GM11168 (cell line): ENCODE measurements around the gene UBE2G2.

ENCODE experiments used
- in situ Hi-C: fragments of 300-500 bp; cut with MboI; formaldehyde crosslinking; loops from one replicate; pipeline ENCODE4 v1.12.0; 2022; ENCODE audit warnings: low sequenced_read_pairs; ENCODE audit not compliant: unreplicated experiment

UBE2G2 gene

DNA sequence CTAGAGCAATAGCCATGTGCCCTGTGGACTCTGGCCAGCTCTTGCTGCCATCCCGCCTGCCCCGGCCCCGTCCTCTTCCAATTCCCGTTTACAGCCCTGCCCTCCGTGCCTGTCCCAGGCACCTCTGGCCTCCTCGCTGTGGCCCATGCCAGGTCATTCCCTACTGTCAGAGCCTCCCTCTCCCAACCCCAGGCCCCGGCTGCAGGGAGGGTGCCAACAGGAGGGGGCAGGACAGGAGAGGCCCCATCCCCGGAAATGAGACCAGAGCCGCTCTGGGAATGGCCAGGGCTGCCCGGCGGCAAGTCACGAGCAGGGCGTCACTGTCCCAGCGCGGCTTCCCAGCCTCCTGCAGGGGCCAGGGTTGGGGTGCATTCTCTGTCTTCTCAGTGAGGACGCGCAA is 66.8 kb downstream of the UBE2G2 start:
- in situ Hi-C loops = no loop called here

DNA sequence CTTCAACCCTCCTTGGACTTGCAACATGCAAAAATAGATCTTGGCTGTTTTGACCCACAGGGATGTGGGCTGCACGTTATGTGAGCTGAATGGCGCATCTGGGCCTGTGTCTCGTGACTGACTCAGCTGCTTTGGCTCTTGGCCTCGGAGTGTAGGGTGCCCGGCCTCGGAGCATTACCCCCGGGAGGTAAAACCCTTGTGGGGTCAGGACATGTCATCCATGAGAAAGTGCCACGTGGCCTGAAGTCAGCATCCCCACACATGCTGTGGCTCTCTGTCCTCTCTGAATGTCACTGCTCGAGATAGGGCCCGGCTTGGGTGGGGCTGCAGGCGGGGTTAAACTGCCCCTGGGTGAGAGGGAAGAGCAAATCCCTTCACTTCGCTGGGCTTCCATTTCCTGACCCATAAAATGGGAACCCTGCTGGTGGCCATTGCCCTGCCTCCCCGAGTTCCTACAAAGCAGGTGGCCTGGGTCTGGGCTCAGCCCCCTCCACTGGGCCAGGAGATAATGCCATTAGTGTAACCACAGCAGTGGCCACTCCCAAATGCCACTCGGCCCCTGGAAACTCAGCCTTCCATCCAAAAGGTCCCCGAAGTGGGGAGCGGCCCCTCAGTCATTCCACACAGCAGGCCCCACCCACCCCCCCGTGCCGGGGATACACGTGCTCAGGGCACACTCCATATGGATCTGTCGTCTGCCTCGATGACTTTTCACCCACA is 67.4 kb downstream of the UBE2G2 start:
- in situ Hi-C loops = no loop called here

DNA sequence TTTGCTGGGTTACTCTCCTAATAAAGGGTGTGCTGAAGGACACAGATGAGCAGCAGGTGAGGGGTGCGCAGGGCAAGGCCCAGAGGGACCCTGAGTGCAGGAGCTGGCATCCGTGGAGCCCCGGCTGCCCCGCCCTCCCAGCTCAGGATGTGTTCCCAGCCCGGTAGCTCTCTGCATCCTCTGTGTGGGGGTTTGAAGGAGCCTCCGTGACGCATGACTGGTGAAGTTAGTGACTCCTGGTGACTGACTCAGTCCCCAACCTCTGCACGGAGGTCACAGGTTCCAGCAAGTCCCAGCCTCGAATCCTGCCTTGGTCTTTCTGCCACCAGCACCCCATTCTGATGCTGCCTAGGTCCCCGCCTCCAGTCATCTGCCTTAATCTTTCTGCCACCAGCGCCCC is 68.7 kb downstream of the UBE2G2 start:
- in situ Hi-C loops = no loop called here

DNA sequence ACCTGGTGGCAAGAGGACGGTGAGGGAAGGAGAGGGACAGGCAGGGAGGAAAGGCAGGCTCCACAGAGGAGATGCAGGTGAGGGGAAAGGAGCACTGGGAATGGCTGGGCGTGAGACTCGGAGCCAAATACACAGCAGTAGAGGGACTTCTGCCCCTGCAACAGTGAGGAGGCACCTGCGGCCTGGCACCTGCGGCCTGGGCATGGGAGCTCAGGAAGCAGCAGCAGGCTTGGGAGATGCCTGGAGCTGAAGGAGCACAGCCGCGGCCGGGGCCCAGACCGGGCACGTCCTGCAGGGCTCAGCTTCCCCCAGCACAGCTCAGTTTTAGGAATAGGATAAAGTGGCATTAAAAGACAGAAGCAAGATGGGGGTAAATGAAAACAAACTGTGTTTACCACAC is 69.4 kb downstream of the UBE2G2 start:
- in situ Hi-C loops = no loop called here

DNA sequence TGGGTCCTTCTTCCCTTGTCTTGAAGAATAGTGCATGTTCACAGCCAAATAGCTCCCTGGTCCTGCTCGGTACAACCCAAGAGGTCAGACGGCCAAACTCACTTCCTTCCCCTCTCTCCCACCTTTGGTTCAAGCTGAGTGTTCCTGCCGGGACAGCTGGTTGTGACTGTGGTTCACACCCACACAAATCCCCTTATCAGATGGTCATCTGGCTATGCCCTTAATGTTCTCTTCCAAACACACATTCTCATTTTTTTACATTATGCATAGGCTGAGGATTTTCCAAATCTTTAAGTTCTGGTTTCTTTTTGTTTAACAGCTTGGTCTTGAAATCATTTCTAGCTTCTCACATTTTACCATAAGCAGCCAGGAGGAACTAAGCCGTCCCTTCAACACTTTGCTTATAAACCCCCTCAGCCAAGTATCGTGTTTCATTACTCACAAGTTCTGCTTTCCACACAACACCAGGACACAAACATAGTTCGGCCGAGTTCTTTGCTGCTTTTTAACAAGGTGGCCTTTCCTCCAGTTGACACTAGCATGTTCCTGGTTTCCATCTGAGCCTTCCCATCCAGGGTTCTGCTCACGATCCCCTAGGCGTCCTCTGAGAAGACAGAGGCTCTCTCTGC is 70.6 kb downstream of the UBE2G2 start:
- in situ Hi-C loops = no loop called here

DNA sequence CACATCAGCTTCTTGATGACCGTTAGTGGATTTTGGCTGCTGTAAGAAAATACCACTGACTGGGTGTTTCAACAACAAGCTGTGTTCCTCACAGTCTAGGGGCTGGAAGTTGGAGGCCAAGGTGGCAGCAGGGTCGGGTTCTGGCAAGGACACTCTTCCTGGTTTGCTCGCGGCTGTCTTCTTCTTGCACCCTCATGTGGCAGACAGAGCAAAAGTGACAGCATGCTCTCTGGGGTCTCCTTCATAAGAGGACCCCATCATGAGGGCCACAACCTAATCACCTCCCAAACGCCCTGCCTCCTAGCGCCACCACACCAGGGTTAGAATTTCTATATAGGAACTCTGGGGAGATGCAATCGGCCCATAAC is 71.6 kb downstream of the UBE2G2 start:
- in situ Hi-C loops = no loop called here

DNA sequence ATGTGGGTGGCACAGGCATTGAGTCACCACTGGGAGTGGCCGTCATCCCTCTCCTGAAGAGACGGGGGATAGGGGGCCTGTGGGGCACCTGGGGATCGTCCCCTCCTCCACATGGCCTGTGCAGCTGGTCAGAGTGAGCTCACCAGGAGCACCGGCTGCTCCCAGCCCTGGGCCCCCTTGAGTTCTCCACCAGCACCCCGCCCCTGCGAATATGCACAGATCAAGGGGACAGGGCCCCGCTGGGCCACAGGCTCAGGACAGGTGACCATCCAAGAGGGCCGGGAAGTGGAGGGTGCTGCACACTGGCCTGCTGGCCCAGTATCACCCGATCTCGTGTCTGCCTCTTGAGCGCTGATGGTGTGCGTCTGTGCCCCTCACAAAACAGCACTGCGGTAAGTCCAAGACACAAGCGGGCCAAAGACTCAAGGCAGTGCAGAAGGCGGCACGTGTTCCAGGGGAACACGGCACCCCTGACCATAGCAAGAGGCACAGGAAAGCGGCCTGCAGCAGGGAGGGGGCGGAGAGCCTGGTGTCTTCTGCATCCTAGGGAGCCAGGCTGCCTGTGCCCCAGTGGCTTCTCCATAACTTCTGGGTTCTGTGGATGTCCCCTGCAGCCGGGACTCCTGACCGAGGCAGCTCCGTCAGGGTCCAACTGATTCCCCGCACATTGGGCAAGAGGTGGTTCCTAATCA is 72.1 kb downstream of the UBE2G2 start:
- in situ Hi-C loops = no loop called here

DNA sequence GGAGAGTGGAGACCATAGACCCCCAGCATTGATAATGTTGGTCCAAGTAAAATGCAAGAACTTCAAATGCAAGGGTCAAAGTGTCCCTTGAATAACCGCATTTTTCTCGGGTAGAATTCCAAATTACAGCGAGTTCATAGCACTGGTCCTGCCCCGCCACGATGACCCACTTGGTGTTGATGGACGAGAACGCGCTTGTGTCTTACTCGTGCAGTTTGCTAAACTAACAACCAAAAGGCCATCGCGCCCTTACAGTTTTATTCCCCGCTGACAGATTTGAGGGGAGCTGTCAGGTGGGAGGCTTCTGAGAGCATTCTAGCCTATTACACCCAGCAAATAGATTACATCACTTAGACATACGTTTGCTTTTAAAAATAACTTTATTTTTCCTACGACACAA is 72.9 kb downstream of the UBE2G2 start:
- in situ Hi-C loops = no loop called here

DNA sequence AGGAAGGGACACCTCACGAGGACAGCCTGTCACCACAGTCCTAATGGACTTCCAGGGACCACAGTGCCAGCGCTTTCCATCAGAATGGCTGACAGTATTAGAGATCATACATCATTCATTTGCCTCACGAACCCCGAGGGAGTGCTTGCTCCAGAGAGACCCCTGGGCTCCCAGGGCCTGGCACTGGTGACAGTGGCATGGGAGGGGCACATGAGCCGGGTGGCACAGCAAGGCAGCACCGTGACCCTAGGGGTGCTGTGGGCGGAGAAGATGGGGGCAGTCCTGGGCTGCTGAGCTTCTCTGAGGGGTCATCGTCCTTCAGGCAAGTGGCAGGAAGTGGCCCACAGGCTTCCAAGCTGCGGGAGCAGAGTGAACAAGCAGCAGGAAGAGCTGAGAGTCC is 73.9 kb downstream of the UBE2G2 start:
- in situ Hi-C loops = no loop called here

DNA sequence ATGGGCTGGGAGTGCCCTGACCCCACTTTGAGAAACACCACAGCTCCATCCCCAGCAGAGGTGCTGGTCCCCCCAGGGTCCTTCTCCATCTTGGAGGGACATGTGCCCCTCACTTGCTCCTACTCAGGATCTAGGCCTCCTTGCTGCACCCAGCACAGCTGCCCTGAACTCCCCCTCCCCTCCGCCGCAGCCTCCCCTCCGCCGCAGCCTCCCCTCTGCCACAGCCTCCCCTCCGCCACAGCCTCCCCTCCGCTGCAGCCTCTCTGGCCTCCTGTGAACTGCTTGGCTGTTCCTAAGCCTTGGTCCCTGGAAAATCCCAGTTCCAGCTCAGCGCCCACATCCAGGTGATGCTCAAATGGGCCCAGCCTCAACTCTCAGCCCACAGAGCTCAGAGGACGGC is 74.3 kb downstream of the UBE2G2 start:
- in situ Hi-C loops = no loop called here

DNA sequence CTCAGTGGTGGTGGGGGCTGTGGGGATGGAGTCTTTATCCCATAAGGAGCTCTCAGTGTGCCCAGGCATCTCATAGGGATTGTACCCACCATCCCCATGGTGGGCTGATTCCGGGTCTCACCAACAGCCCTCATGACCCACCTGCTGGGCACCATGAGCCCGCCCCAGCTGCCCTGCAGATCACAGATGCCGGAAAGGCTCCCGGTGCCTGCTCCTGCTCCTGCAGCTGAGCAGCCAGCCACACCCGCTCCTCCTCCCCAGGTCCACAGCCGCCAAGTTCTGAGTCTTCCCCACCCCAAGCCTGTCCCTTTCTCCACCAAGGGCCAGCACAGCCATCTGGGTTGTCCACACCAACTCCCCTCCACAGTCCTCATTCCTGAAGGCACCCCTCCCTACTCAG is 74.8 kb downstream of the UBE2G2 start:
- in situ Hi-C loops = no loop called here

DNA sequence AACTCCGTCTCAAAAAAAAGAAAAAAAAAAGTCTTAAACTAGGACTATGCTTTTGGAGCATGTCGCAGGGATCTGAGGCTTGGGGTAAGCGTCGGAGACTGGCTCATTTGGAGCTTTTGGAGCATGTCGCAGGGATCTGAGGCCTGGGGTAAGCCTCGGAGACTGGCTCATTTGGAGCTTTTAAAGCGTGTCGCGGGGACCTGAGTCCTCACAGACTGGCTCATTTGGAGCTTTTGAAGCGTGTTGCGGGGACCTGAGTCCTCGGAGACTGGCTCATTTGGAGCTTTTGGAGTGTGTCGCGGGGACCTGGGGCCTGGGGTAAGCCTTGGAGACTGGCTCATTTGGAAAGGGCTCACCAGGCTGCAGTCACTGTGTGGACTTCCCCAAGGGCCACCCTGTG is 76.7 kb downstream of the UBE2G2 start:
- in situ Hi-C loops = no loop called here

DNA sequence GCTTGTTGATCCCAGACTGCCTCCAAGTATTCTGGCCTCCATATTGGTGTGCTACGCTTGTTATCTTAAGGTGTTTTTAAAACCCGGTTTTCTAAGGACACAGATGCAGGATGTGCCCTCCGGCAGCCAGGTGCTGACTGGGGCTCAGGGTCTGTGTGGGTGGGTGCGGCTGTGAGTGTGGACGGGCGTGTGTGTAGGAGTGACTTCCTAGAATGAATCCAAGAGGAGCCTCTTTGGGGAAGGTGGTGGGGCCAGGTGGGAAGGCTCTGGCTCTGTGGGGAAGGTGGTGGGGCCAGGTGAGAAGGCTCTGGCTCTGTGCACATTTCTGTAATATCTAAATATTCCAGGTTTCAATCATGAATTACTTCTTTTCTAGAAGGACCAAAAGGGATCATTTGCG is 77.4 kb downstream of the UBE2G2 start:
- in situ Hi-C loops = no loop called here

DNA sequence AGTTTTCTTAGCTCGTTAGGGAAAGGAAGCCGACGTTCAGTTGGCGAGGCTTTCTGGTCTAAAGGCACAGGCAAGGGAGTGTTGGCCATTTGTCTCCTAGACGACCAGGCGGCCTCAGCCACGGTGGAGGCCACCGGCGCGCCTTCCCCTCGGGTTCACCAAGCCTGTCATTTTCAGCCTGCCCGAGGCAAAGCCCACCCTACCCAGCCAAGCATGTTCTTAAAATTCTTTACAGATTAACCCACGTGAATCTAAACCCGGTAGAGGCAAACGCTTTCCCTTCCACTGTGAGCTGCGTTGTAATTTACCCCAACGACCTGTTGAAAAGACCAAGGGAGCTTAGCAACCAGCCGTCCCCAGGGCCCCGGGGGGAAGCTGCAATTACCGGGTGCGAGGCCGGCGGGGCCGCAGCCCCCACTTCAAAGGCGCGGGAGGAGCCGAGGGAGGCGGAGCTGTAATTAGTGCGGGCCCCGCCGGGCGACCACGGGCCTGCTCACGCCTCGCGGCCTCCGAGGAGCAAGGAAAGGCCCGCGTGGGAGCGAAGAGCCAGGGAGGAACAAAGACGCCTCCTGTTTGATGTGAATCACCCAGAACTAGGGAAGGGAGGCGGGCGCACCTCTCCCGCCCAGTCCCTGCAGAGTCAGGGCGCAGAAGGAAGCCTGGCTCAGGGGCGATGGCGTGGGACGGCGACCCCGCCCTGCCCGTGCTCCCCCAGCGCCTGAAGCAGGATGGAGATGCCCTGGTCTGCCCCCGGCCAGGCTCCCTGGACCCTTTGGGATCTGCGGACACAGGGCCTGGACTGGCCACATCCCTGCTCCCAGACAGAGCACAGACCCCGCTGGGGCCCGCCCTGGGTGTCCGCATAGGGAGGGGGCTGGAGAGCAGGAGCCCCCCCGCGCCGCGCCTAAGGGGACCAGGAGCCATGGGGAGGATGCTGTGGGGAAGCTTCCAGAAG is 78.2 kb downstream of the UBE2G2 start:
- in situ Hi-C loops = no loop called here

DNA sequence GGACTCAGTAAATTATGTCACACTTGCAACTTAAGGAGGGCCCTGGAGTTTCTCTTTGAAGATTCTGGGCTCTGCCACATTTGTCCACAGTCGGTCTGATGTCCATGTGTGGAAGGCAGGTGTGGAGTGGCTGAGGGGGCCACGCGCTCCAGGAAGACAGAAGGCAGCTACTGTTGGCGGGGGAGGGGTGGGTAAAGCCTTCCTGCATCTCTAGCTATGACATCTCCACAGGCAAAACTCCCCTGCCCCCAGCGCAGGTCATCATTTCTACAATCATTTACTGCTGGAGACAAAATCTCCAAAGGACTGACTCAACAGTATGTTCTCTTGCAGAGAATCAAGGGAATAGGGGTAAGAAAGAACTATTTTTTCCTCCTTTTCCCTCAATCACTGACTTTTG is 78.9 kb downstream of the UBE2G2 start:
- in situ Hi-C loops = no loop called here

DNA sequence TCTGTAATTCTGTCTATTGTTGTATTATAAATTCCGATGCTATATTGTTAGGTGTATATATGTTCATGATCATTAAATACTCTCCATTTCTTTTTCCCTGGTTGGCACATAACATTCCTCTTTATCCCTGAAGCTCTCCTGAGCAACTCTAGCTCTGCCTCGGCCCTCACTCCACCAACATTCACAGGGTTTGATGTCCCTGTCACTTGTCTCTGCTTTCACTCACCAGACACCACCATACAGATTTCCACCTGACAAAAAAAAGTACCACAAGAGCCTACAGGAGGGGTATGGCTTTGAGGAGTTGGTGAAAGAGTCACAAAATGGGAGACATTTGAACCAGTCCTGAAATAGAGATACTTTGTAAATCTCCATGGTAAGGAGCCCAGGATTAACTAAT is 81.5 kb downstream of the UBE2G2 start:
- in situ Hi-C loops = no loop called here
